Natural killer cell (primary cell): ENCODE measurements around the gene COL3A1. TPM values are rescaled to one million over a fixed set of nuclear protein-coding genes. Genes with fewer than 3 reads are reported as not detected.

Experiments used
- ATAC-seq, 3 donors: fragments of 150-1000 bp in 2 of 3; fragments of 200-7000 bp in 1 of 3; cut with Tn5 transposase; 1 replicate in 1 of 3; 2 replicates in 2 of 3; pipeline ENCODE4 v1.10.0; 2021; ENCODE audit warnings: mild to moderate bottlenecking in 2 of 3, moderate library complexity in 2 of 3
- DNase-seq, 2 donors: peaks; one replicate each; pipeline versions ENCODE4 v3.0.0 to v3.0.0-alpha.2; 2013 to 2021; ENCODE audit warnings: mixed read lengths in 1 of 2
- H3K27ac ChIP-seq: one replicate; pipeline ENCODE4 v1.5.1; 2013; ENCODE audit warnings: mild to moderate bottlenecking, low read length
- H3K27me3 ChIP-seq: one replicate; pipeline ENCODE4 v1.6.1; 2013; ENCODE audit warnings: low read length; ENCODE audit not compliant: control insufficient read depth, insufficient read depth
- H3K36me3 ChIP-seq: one replicate; pipeline ENCODE4 v1.6.1; 2013; ENCODE audit warnings: low read length; ENCODE audit not compliant: control insufficient read depth, insufficient read depth
- H3K4me1 ChIP-seq: one replicate; pipeline ENCODE4 v1.6.1; 2013; ENCODE audit warnings: low read length; ENCODE audit not compliant: control insufficient read depth, insufficient read depth
- H3K4me3 ChIP-seq: one replicate; pipeline ENCODE4 v1.5.1; 2013; ENCODE audit warnings: low read length
- H3K9me3 ChIP-seq: one replicate; pipeline ENCODE4 v1.6.1; 2013; ENCODE audit warnings: low read length; ENCODE audit not compliant: control insufficient read depth, insufficient read depth
- H3K27ac Mint-ChIP-seq, 2 donors: one replicate each; pipeline ENCODE4 v1.8.0; 2022; ENCODE audit warnings: mild to moderate bottlenecking in 2 of 2, mixed read lengths in 2 of 2, moderate library complexity in 1 of 2
- H3K27me3 Mint-ChIP-seq, 2 donors: one replicate each; pipeline ENCODE4 v1.8.0; 2022; ENCODE audit warnings: low read depth in 2 of 2, mixed read lengths in 2 of 2
- H3K36me3 Mint-ChIP-seq: one replicate; pipeline ENCODE4 v1.8.0; 2022; ENCODE audit warnings: mixed read lengths
- H3K4me1 Mint-ChIP-seq, 2 donors: one replicate each; pipeline ENCODE4 v1.8.0; 2022; ENCODE audit warnings: mixed read lengths in 2 of 2
- H3K4me3 Mint-ChIP-seq: one replicate; pipeline ENCODE4 v1.8.0; 2022; ENCODE audit warnings: mild to moderate bottlenecking, moderate library complexity, mixed read lengths
- H3K9me3 Mint-ChIP-seq, 2 donors: one replicate each; pipeline ENCODE4 v1.8.0; 2022; ENCODE audit warnings: mixed read lengths in 2 of 2
- WGBS: methylation state at CpG from one replicate; pipeline ENCODE4 v1.1.7; 2013; ENCODE audit warnings: missing lambda C conversion rate; ENCODE audit not compliant: insufficient coverage; 5-methylcytosine and 5-hydroxymethylcytosine counted together
- intact Hi-C: fragments of 100-400 bp; cut with micrococcal nuclease; formaldehyde crosslinking; loops from one replicate; pipeline ENCODE4 v1.14.2; 2022
- total RNA-seq, 4 donors: library from RNA; stranded (reverse); fragments of 120-200 nt in 1 of 4; gene quantifications; one replicate each; pipeline versions ENCODE4 v1.2.3 to v1.2.4, GENCODE V29; 2013 to 2022
- TF ChIP-seq, protein P1 (sequence below): fragments of 200-600 bp; IDR thresholded peaks from one replicate; pipeline ENCODE4 v1.8.0; 2022; ENCODE audit warnings: antibody characterized with exemption

COL3A1 gene
- total RNA-seq, 3 donors from 2014 or later (not counting 1 experiment from before 2014, with no cell fraction given), result not detected

GRCh38 chr2:188984680-188985079, 10.5 kb downstream of the COL3A1 start:
- ATAC-seq (no peak), DNase-seq (no peak)
- H3K27ac ChIP-seq, result no peak overlapping the region
- no peaks in the 10 kb centered on the region for H3K36me3 ChIP-seq
- TF ChIP-seq, protein P1, sequence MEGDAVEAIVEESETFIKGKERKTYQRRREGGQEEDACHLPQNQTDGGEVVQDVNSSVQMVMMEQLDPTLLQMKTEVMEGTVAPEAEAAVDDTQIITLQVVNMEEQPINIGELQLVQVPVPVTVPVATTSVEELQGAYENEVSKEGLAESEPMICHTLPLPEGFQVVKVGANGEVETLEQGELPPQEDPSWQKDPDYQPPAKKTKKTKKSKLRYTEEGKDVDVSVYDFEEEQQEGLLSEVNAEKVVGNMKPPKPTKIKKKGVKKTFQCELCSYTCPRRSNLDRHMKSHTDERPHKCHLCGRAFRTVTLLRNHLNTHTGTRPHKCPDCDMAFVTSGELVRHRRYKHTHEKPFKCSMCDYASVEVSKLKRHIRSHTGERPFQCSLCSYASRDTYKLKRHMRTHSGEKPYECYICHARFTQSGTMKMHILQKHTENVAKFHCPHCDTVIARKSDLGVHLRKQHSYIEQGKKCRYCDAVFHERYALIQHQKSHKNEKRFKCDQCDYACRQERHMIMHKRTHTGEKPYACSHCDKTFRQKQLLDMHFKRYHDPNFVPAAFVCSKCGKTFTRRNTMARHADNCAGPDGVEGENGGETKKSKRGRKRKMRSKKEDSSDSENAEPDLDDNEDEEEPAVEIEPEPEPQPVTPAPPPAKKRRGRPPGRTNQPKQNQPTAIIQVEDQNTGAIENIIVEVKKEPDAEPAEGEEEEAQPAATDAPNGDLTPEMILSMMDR, result no peak
- no peaks in the 10 kb centered on the region for H3K36me3 Mint-ChIP-seq
- H3K4me3 ChIP-seq, result no peak overlapping the region
- H3K27ac Mint-ChIP-seq, result no peak overlapping the region
- H3K4me1 Mint-ChIP-seq, result no peaks in the 10 kb centered on the region
- no peaks in the 10 kb centered on the region for H3K27me3 ChIP-seq
- no peaks in the 10 kb centered on the region for H3K4me1 ChIP-seq
- no peaks in the 10 kb centered on the region for H3K9me3 ChIP-seq
- WGBS, result 93% methylated on average over 5 of the region's 5 CpGs
- no peaks in the 10 kb centered on the region for H3K9me3 Mint-ChIP-seq
- no peaks in the 10 kb centered on the region for H3K27me3 Mint-ChIP-seq
- intact Hi-C loops, result no loop called here
- H3K4me3 Mint-ChIP-seq, result no peak overlapping the region

DNA sequence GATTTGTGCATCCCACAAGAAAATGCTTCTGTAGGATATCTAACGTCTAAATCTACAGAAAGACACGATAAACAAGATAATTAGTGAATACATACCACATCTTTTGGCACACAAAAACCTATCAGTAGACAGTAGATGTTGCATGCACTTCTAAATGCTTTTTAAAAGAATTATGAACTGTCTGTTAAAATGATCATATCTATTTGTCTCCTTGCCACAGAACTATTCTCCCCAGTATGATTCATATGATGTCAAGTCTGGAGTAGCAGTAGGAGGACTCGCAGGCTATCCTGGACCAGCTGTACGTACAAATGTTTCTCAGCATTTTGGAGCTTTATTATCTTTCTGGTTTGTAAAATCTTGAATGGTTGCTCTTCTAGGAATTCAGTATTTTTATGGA, 12.7 kb downstream of the COL3A1 start:
- H3K4me3 ChIP-seq, result no peak overlapping the region
- TF ChIP-seq, protein P1, result no peak
- no peaks in the 10 kb centered on the region for H3K4me1 Mint-ChIP-seq
- ATAC-seq, result no peak
- no peak overlapping the region for H3K4me3 Mint-ChIP-seq
- no peaks in the 10 kb centered on the region for H3K9me3 ChIP-seq
- no CpG with 5 or more reads among the region's 4 CpGs for WGBS
- no peak for DNase-seq
- H3K36me3 Mint-ChIP-seq, result no peaks in the 10 kb centered on the region
- H3K27me3 ChIP-seq, result no peaks in the 10 kb centered on the region
- no peaks in the 10 kb centered on the region for H3K27me3 Mint-ChIP-seq
- no peak overlapping the region for H3K27ac ChIP-seq
- H3K36me3 ChIP-seq, result no peaks in the 10 kb centered on the region
- no peaks in the 10 kb centered on the region for H3K9me3 Mint-ChIP-seq
- H3K27ac Mint-ChIP-seq, result no peak overlapping the region
- intact Hi-C loops, result no loop called here
- H3K4me1 ChIP-seq, result no peaks in the 10 kb centered on the region

DNA sequence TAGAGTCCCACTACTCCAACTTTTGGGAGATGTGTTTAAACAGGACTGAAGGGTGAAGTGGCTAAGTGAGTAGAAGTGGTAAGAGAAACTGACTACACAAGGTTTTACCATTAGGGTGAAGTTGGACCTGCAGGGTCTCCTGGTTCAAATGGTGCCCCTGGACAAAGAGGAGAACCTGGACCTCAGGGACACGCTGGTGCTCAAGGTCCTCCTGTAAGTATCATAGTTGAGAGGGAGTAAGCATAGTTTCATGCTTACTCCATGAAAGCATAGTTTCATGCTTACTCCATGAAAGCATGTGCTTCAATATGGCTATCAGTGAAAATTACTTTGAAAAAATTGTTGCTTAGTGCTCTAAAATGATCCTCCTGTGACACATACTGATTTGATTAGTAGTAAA, 19.1 kb downstream of the COL3A1 start:
- DNase-seq (no peak), ATAC-seq (no peak)
- Histone ChIP-seq H3K4me1 (no peaks in the 10 kb centered on the region), H3K4me3 (no peak overlapping the region), H3K27me3 (no peaks in the 10 kb centered on the region), H3K36me3 (no peaks in the 10 kb centered on the region), H3K27ac (no peak overlapping the region), H3K9me3 (no peaks in the 10 kb centered on the region)
- 78% methylated on average over 1 of the region's 1 CpG for WGBS
- TF ChIP-seq, protein P1, result no peak
- Mint-ChIP-seq H3K4me3 (no peak overlapping the region), H3K9me3 (peaks cover 3 to 5% of the 10 kb centered on the region in 2 donors), H3K27me3 (no peaks in the 10 kb centered on the region), H3K4me1 (no peaks in the 10 kb centered on the region), H3K36me3 (no peaks in the 10 kb centered on the region), H3K27ac (no peak overlapping the region)
- intact Hi-C loops, result no loop called here

GRCh38 chr2:188997263-188997662, 23.1 kb downstream of the COL3A1 start:
- no peaks in the 10 kb centered on the region for H3K4me1 Mint-ChIP-seq
- no peaks in the 10 kb centered on the region for H3K36me3 ChIP-seq
- no peaks in the 10 kb centered on the region for H3K9me3 ChIP-seq
- no peak overlapping the region for H3K27ac ChIP-seq
- peaks cover 3 to 5% of the 10 kb centered on the region in 2 donors for H3K9me3 Mint-ChIP-seq
- no peaks in the 10 kb centered on the region for H3K36me3 Mint-ChIP-seq
- H3K27me3 ChIP-seq, result no peaks in the 10 kb centered on the region
- TF ChIP-seq, protein P1, result no peak
- ATAC-seq (no peak), DNase-seq (no peak)
- intact Hi-C loops, result no loop called here
- no peak overlapping the region for H3K4me3 ChIP-seq
- no peak overlapping the region for H3K4me3 Mint-ChIP-seq
- no peaks in the 10 kb centered on the region for H3K27me3 Mint-ChIP-seq
- H3K4me1 ChIP-seq, result no peaks in the 10 kb centered on the region
- no peak overlapping the region for H3K27ac Mint-ChIP-seq
